BJ (cell line): ENCODE data around the gene NLE1. TPM values are rescaled to one million over a fixed set of nuclear protein-coding genes. Genes with fewer than 3 reads are reported as not detected.

Source experiments
- CTCF ChIA-PET: fragments of 350-600 bp; formaldehyde crosslinking; extraction: SDS; loops from one replicate; lab custom pipeline; 2021; ENCODE audit warnings: antibody characterized with exemption, inconsistent platforms; lab: Yijun Ruan, JAX
- POLR2A ChIA-PET: fragments of 300-600 bp; sonication (Branson Sonifier 250); formaldehyde crosslinking; extraction: SDS; loops from one replicate; lab custom pipeline; 2021; ENCODE audit warnings: antibody characterized with exemption; lab: Charles Lee
- DNase-seq: peaks from one replicate; pipeline ENCODE4 v3.0.0-alpha.2; 2011; ENCODE audit warnings: low read depth
- H3K27me3 ChIP-seq: 2 replicates; pipeline ENCODE4 v1.6.0; 2011; ENCODE audit warnings: low read length; ENCODE audit not compliant: control insufficient read depth, insufficient read depth
- H3K36me3 ChIP-seq: 2 replicates; pipeline ENCODE4 v1.5.1; 2011; ENCODE audit warnings: low read length; ENCODE audit not compliant: control insufficient read depth, insufficient read depth
- H3K4me3 ChIP-seq: 2 replicates; pipeline ENCODE4 v1.5.1; 2011; ENCODE audit warnings: low read depth, mild to moderate bottlenecking, control low read depth, low read length
- CTCF ChIP-seq: IDR thresholded peaks from 2 replicates; pipeline ENCODE4 v1.5.1; 2011; ENCODE audit warnings: low read depth, mild to moderate bottlenecking, control low read depth, inconsistent platforms, low read length, moderate library complexity; ENCODE audit not compliant: insufficient read depth
- polyA plus RNA-seq: library from polyadenylated mRNA; depleted of rRNA; stranded (reverse); fragments of >200 nt; gene quantifications from 2 replicates; pipeline ENCODE4 v1.2.3, GENCODE V29; 2011

The NLE1 gene
- polyA plus RNA-seq, 1 experiment: 14.9 TPM

- Histone ChIP-seq H3K36me3 (no peaks in the 10 kb centered on the region), H3K27me3 (peaks cover 3% of the 10 kb centered on the region; the same call in 1 of the 2 replicates), H3K4me3 (no peak overlapping the region)
- no peak for TF ChIP-seq CTCF
- ChIA-PET CTCF (interaction anchor here (0.9 to 1.9 kb wide), 2 partner anchors 15 to 17 kb away, joined by 3 read pairs; no protein-coding TSS in a partner anchor), POLR2A (no interaction called here)
- DNase-seq: no peak
Measured at GRCh38 chr17:35148144-35148543, 6.0 kb upstream of the NLE1 start.

GRCh38 chr17:35147375-35147905, 5.3 kb upstream of the NLE1 start, which contains the start of gene UNC45B:
Gene UNC45B (plus strand): TSS chr17:35147817. CDS start chr17:35148264, 447 bp downstream.
- DNase-seq: no peak
- Histone ChIP-seq H3K4me3 (no peak within 1 kb of the TSS), H3K27me3 (no peaks in the 10 kb centered on the region; the same call in 1 of the 2 replicates), H3K36me3 (no peaks in the 10 kb centered on the region)
- TF ChIP-seq CTCF: no peak
- ChIA-PET CTCF (interaction anchor here (0.9 to 1.9 kb wide), 2 partner anchors 16 to 17 kb away, joined by 3 read pairs; no protein-coding TSS in a partner anchor), POLR2A (no interaction called here)

GRCh38 chr17:35146214-35146833, 4.2 kb upstream of the NLE1 start:
- DNase-seq: no peak
- H3K4me3 ChIP-seq: no peak overlapping the region
- H3K27me3 ChIP-seq: no peaks in the 10 kb centered on the region; the same call in 1 of the 2 replicates
- ChIA-PET CTCF (no interaction called here), POLR2A (no interaction called here)
- TF ChIP-seq CTCF: no peak
- H3K36me3 ChIP-seq: no peaks in the 10 kb centered on the region

GRCh38 chr17:35144840-35145239, 2.7 kb upstream of the NLE1 start:
- CTCF ChIA-PET: interaction anchor here (1.0 kb wide), 1 partner anchor 8 kb away, joined by 3 read pairs; no protein-coding TSS in a partner anchor
- Histone ChIP-seq H3K36me3 (no peaks in the 10 kb centered on the region), H3K4me3 (no peak overlapping the region), H3K27me3 (no peaks in the 10 kb centered on the region; the same call in 1 of the 2 replicates)
- POLR2A ChIA-PET: no interaction called here
- no peak for DNase-seq
- TF ChIP-seq CTCF: no peak

GRCh38 chr17:35142467-35142796, 329 bp upstream of the NLE1 start:
- ChIA-PET CTCF (interaction anchor here (1.0 to 1.8 kb wide), 5 partner anchors 11 to 722 kb away, joined by 3 to 6 read pairs (median 4); no protein-coding TSS in a partner anchor), POLR2A (no interaction called here)
- Histone ChIP-seq H3K27me3 (no peaks in the 10 kb centered on the region), H3K4me3 (peak overlapping the region; percentile 94; the same call in 1 of the 2 replicates), H3K36me3 (peaks cover 3% of the 10 kb centered on the region)
- no peak for TF ChIP-seq CTCF
- no peak for DNase-seq
